Gastroesophageal sphincter (tissue), 3 donors: ENCODE results near the gene SIPA1L3.

Experiments used
- CTCF ChIP-seq, 4 experiments: fragments of 200-600 bp in 2 of 4; fragments of 450-650 bp in 2 of 4; sonication (generic) in 1 of 4; IDR thresholded peaks; one replicate each; pipeline ENCODE4 v1.5.1; 2017 to 2019; ENCODE audit warnings: antibody characterized with exemption in 4 of 4, mild to moderate bottlenecking in 2 of 4, moderate library complexity in 2 of 4
- EP300 ChIP-seq: sonication (generic); formaldehyde crosslinking; IDR thresholded peaks from one replicate; pipeline ENCODE4 v1.6.1; 2017; ENCODE audit warnings: antibody characterized with exemption, mild to moderate bottlenecking
- POLR2A ChIP-seq, 2 donors: fragments of 450-650 bp; IDR thresholded peaks; one replicate each; pipeline ENCODE4 v1.6.1; 2017; ENCODE audit warnings: antibody characterized with exemption in 2 of 2, mild to moderate bottlenecking in 2 of 2, moderate library complexity in 1 of 2

- TF ChIP-seq CTCF (IDR thresholded peaks at IDR 0.05) (no peak), POLR2A (IDR thresholded peaks at IDR 0.05) (no peak), EP300 (no peak)
Observed at GRCh38 chr19:38032951-38033350, 125.9 kb downstream of the SIPA1L3 start.
